A549 (cell line): ENCODE data around the gene SAT1.

Experiments used
- BCL3 ChIP-seq: fragments of >200 bp; sonication (Bioruptor Twin); formaldehyde crosslinking; IDR thresholded peaks from 3 replicates; pipeline ENCODE4 v1.6.1; 2016
- CHD4 ChIP-seq: fragments of 200-600 bp; sonication (generic); IDR thresholded peaks from 2 replicates; pipeline ENCODE4 v1.6.1; 2016; ENCODE audit warnings: antibody characterized with exemption, mild to moderate bottlenecking, borderline replicate concordance
- CTCF ChIP-seq: fragments of >200 bp; sonication (Bioruptor Twin); formaldehyde crosslinking; IDR thresholded peaks from 3 replicates; pipeline ENCODE4 v1.5.1; 2016
- EP300 ChIP-seq, 2 experiments: fragments of >200 bp; sonication (Bioruptor Twin); formaldehyde crosslinking; IDR thresholded peaks; 2 replicates in 1 of 2; 3 replicates in 1 of 2; pipeline ENCODE4 v1.6.1; 2016 to 2017
- JUN ChIP-seq, 2 experiments: fragments of >200 bp; sonication (Bioruptor Twin); formaldehyde crosslinking; IDR thresholded peaks; 2 replicates in 1 of 2; 3 replicates in 1 of 2; pipeline ENCODE4 v1.6.1; 2016 to 2017
- MAFK ChIP-seq: fragments of 450-650 bp; IDR thresholded peaks from 2 replicates; pipeline ENCODE4 v1.6.1; 2014; ENCODE audit not compliant: partially characterized antibody
- PBX3 ChIP-seq: IDR thresholded peaks from 2 replicates; pipeline ENCODE4 v1.6.1; 2012
- REST ChIP-seq: fragments of 200-600 bp; sonication (generic); IDR thresholded peaks from 2 replicates; pipeline ENCODE4 v1.6.1; 2016; ENCODE audit warnings: antibody characterized with exemption, mild to moderate bottlenecking, moderate library complexity
- RNF2 ChIP-seq: fragments of 200-600 bp; sonication (generic); IDR thresholded peaks from 2 replicates; pipeline ENCODE4 v1.6.1; 2016; ENCODE audit warnings: low read depth, mild to moderate bottlenecking, antibody characterized with exemption, moderate library complexity, borderline replicate concordance
- SMC3 ChIP-seq: fragments of >200 bp; sonication (Bioruptor Twin); formaldehyde crosslinking; IDR thresholded peaks from 3 replicates; pipeline ENCODE4 v1.6.1; 2018; ENCODE audit warnings: inconsistent platforms
- USF2 ChIP-seq: fragments of 450-650 bp; IDR thresholded peaks from 2 replicates; pipeline ENCODE4 v1.6.1; 2014; ENCODE audit warnings: antibody characterized with exemption

- TF ChIP-seq RNF2 (no peak), BCL3 (no peak), JUN (IDR thresholded peaks at IDR 0.05) (no peak), CTCF (no peak), CHD4 (no peak), MAFK (no peak), PBX3 (no peak), EP300 (IDR thresholded peaks at IDR 0.05) (no peak), SMC3 (no peak), USF2 (no peak; the same call in 1 of the 2 replicates), REST (no peak)
Observed at GRCh38 chrX:23742174-23742696, 40.7 kb upstream of the SAT1 start.
